CD1c-positive myeloid dendritic cell (primary cell): ENCODE measurements around the gene AZU1.

Experiments used
- DNase-seq: peaks from one replicate; pipeline ENCODE4 v3.0.0-alpha.2; 2016; ENCODE audit errors: extremely low spot score

AZU1 gene

DNA sequence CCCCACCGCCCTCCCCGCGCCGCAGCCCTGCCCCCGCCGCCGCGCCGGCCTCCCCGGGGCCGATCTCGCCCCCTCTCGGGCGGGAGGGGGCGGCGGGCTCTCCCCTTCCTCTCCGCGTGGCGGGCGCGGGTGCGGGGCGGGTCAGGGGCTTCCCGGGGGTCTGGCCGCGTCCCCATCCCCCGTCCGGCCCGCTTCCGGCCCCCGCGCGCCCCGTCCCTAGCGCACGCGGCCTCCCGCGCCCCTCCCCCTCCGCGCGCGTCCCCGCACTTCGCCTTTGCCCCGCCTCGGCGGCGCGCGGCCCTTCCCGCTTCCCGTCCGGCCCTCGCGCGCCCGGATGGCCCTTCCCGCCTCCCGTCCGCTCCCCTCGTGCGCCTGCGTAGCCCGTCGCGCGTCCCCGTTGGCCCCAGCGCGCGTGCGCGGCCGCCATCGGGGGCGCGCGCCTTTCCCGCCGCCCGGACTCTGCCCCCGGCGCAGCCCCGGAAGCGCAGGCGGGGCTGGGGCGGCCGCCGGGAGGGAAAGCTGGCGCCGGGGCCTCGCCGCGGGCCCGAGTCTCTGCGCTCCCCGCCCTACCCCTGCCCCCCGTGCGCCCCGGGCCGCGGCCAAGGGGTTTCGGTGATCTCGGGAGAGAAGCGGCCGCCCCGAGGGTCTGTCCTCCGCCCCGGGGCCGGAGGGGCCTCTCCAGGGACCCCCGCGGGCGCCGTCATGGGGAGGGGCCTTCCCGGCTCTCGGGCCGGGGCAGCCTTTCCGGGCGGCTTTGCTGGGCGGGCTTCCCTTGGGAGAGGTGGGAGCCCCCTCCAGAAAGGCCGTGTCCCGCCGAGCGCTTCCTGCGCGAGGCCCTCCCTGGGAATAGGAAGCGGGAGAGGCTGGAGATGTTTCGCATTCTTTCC, 29.9 kb upstream of the AZU1 start:
- DNase-seq = peak; percentile 96

DNA sequence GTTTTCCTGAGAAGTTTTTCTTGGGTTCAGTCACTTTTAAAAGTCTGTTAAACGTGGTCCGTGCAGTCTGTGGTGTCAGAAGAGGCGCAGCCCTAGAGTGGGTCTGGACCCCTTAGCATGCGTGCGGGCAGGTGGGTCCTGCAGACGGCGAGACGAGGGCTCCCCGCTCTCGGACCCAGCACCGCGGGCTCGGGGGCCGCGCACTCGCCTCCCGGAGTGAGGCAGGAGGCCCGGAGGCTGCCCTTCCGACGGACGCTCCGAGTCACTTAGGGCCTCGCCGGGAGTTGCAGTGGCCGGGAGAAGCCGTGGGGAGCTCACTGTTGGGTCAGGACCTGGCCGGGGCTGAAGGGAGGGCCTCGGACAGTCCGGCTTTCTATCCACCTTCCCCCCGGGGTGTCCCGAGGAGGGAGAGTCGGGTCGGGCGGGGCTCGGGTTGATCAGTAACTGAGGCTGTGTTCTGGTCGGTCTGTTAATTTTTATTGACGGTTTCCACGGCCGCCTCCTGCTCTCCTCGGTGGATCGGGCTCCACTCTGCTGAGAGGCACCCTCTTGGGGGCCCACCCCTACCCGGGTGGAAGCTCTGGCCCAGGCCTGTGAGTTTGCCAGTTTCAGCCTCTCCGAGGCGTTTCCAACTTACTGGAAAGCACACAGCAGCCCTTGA, 29.1 kb upstream of the AZU1 start:
- no peak for DNase-seq

DNA sequence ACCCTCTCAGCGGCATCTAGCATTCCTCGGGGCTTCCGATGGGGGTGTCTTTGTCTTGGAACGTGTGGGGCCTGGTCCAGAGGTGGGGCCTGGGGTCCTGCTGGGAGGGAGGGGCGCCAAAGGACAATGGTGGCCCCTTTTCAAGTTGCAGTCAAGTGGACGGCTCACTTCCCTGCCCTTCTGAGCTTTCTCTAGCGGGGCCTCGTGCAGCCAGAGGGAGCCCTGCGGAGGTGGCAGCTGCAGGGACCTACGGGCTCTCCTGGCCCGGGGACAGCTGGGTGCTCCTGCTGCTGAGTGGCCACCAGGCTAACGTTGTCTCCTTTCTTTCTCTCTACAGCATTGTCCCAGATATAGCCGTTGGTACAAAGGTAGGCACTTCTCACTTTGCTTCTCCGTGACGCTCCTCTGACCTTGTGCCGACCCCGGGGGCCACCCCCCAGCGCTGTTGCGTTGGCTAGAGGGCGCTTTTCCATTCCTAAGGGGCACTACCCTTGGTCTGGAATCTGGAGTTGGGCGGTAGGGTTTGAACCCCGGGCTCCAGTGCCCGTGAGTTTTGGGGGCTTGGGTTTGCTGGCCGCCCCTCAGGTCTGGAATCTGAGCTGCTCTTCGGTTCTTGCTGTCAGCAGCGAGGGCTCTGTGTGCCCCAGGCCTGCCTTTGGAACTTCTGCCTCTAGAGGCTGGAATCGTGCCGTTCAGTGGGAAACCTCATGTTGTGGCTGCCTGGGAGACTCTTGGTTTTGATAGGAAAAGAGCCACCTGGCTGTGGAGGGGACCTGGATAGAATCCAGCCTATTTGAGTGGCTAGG, 28.4 kb upstream of the AZU1 start:
- DNase-seq = no peak

DNA sequence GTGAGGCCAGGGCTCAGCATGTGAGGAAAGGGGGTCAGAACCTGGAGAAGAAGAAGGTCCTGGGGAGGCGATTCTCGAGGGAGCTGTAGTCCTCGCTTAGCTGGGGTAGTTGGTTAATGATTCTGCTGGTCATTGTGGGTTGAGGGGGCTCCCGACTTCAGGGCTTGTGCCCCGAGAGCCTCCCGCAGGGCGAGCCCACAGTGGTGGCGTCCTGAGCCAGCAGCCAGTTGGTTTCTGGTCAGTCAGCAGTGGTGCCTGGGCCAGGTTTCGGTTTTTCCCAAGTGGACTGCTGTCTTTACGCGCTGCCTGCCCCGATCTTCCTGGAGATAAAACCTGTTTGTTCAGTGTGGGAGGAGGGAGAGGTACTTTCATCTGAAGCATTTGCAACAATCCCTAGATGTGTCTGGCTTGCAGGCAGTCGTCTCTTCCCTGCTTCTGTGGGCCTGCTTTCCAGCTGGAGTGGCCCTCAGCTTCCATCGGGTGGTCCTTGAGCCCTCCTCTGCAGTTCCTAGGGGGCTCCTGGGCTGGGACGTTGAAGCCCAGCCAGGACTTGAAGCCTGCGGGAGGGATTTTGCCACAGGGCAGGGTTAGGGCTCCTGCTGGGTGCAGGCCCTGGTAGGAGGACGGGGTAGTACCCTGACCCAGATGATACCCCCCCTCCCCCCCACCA, 27.1 kb upstream of the AZU1 start:
- no peak for DNase-seq

DNA sequence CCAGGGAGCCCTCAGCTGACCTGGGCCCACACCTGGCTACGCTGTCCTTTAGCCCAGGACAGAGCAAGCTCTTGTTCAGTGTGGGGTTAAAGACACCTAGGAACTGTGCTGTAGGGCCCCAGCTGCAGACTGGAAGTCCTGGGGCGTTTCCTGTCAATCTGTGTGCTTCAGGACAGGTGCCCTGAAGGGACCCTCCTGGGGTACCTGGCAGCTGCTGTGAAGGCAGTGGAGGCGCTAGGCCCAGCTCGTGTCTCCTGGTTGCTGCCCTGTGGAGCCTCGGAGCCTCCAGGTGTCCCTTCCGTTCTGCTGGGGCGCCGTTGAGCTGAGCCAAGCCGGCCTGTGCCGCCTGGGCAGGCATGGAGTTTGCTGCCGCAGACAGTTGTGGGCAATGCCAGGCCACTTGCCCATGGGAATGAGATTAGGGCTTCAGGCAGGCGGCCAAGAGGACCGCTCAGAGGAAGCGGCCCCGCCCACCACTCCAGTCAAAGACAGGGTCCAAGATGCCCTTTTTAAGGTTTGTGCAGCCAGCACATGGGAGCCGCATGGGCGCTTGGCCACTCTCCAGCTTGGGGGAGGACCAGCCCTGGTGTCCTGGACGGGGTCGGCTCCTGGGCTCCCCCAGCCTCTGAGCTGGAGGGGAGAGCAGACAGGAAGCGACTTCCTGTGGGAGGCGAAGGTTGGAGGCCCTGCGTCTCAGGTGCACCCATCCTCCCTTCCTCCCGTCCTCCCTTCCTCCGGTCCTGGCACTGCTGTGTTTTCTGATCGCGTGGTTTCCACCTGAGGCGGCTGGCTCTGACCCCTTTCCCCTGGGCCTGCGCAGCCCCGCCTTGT, 26.4 kb upstream of the AZU1 start:
- DNase-seq = no peak

DNA sequence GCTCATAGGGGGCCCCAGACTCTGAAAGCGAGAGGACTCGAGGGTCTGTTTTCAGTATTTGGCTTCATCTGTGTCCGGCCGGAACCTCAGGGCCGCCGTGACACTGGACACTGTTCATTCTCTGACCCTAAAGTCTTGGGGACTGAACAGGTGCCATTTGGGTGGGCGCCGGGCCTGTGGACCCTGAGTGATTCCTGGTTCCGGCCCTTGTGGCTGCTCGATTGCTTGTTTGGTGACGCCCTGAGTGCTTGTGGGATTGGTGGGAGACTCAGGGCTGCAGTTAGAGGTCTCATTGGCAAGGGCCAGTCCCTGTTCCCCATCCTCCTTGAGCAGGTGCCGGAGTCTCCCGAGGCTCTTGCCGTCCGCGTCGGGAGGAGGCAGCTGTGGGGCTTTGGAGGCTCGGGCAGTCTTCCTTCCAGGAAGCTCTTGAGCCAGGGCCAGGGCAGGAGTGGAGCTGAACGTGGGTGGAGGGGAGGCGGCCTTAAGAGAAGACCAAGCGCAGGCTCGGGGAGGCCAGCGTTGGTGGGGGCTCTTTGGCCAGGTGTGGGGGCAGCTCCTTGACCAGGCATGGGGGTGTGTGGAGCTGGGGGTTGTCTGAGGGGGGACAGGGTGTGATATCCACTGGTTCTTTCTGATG, 25.7 kb upstream of the AZU1 start:
- DNase-seq = no peak

DNA sequence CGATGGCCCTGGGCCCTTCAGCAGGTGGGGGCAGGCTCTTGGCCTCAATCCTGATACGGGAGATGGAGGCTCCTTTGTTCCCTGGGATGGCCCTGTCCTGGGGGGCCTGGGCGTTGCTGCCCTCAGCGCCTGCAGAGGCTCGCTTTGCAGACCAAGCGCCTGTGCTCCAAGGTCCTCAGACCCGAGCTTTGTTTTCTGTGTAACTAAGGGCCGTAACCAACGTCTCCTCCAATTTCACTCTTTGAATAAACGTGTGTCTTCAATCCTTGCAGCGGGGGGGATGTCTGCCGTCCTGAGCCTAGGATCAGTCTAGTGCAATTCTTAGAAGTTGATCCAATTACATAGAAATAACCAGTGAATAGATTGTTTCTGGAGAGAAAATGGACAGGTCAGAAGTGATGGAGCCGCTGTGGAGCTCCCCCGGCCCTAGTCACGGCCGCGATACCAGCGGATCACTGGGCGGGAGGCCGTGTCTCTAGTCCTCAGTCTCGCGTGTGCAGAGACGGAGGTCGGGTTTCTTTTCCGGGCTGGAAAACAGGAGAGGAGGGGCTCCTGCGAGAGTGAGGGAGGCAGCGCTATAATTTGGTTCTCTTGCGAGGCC, 25.0 kb upstream of the AZU1 start:
- DNase-seq = no peak

DNA sequence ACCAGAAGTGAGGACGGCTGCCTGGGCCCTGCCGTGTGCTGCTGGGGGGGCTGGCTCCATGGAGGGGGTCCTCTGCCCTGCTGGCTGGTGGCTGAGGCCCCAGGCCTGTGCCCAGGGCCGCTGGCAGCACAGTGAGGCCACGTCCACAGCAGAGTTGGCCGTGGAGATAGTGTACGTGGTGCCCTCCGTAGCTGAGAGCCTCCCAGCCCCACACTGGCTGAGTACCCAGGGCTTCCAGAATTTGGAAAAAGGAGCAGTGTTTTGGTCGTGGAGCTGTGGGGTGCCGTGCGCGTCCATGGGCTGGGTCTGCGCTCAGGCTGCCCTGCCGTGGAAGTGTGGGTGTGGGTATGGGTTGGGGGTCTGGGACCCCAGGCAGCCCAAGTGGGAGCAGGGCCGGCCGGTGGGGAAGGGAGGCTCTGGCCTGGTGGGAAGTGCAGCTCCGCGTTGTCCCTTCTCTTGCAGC, 24.5 kb upstream of the AZU1 start:
- DNase-seq = no peak

DNA sequence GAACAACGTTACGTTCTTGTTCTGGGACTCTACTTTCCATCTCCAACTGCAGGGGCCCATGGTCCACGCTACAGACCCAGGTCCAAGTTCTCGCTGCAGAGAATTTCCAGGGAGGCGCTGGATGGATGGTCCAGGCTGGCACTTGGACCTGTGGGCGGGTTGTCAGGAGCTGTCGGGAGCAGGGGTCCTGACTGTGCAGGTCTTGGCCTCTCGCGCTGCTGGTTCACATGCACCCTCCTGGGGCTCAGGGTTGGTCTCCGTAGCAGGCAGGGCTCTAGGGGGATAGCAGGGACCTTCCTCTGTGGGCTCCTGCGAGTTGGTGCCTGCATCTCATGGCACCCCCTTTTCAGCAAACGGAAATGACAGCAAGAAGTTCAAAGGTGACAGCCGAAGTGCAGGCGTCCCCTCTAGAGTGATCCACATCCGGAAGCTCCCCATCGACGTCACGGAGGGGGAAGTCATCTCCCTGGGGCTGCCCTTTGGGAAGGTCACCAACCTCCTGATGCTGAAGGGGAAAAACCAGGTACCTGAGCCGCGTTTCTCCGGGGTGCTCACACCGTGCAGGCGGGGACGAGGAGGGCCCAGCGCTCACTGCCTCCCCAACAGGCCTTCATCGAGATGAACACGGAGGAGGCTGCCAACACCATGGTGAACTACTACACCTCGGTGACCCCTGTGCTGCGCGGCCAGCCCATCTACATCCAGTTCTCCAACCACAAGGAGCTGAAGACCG, 23.8 kb upstream of the AZU1 start:
- no peak for DNase-seq

DNA sequence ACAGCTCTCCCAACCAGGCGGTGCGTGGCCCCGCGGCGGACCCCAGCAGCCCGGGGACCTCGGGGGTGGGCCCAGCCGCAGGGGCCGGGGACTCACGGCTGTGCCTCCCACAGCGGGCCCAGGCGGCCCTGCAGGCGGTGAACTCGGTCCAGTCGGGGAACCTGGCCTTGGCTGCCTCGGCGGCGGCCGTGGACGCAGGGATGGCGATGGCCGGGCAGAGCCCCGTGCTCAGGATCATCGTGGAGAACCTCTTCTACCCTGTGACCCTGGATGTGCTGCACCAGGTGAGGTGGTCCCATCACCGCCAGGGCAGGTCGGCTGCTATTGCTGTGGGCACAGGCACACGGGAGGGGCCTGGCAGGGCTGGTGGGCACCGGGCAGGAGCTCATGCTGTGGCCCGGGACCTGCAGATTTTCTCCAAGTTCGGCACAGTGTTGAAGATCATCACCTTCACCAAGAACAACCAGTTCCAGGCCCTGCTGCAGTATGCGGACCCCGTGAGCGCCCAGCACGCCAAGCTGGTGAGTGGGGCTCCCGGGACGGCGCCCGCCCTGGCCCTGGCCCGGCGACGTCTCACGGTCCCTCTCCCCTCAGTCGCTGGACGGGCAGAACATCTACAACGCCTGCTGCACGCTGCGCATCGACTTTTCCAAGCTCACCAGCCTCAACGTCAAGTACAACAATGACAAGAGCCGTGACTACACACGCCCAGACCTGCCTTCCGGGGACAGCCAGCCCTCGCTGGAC, 23.0 kb upstream of the AZU1 start:
- no peak for DNase-seq

DNA sequence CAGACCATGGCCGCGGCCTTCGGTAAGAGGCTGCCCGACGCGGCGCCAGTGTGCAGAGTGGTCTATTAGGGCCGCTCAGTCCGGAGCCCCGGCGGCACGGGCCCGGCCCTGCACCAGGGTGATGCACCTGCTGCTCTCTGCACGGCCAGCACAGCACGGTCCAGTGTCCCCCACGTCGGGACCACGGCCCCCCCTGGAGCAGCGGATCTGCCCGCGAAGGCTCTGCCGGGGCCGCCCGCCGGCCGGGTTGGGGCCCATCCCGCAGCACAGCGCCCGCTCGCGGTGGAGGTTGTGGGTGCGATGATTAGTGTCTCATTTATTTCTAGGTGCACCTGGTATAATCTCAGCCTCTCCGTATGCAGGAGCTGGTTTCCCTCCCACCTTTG, 22.5 kb upstream of the AZU1 start:
- no peak for DNase-seq

DNA sequence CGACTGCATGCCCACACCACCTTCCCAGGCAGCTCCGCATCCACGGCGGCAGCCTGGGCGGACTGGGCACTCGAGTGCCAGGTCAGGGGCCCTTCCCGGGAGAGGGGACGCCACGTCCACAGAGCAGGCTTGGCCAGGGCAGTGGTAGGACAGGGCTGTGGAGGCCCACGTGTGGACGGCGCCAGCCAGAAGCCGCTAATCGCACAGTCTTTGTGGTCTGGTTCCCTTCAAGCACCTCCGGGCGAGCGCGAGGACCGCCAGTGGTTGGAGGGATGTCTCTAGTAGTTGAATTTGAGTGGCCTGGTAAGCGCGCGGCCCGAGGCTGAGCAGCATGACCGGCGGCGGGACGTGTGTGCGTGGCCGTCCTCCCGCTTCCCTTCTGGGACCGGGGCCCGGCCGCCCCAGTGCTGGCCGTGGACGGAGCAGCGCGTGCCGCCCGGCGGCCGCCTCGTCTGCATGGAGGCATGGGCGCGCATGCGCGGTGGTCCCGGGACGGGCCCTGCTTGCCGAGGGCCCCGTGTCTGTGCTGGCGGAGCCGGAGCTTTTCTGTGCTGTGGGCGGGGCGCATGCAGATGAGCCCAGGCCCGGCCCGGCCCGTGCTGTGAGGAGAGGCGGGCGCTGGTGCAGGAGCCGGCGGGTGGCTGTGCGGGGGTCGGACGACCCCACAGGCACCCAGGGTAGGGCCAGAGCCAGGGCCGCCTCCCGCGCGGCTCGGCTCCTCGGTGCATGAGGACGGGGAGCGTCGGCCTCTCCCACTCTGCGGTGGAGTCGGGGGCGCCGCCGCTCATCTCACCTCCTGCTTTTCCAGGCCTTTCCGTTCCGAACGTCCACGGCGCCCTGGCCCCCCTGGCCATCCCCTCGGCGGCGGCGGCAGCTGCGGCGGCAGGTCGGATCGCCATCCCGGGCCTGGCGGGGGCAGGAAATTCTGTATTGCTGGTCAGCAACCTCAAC, 21.8 kb upstream of the AZU1 start:
- no peak for DNase-seq

DNA sequence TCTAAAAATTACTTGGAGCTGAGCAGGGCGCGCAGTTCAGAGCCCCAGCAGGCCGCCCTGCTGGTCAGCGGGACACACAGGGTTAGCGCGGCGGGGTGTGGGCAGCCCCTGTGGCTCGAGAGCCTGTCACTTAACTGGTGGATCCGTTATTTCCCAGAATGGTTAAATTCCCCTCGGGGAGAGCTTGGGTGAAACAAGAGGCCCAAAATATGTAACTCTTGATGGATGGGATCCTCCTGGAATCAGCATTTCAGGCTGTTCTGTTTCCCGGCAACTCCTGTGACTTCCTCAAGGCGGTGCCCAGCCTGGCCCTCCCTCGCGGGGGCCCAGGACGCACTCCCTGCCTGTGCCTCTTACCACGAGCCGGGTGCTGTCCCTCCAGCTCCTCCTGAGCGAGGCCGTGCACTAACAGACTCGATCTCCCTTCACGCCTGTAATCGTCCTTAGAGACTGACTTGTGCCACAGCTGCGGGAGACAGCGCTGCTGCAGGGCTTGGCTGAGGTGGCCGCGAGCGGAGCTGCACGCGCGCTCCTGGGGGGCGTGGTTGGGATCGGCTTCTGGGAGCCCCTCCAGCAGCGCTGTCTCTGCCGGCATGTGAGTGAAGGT, 20.7 kb upstream of the AZU1 start:
- DNase-seq = no peak

DNA sequence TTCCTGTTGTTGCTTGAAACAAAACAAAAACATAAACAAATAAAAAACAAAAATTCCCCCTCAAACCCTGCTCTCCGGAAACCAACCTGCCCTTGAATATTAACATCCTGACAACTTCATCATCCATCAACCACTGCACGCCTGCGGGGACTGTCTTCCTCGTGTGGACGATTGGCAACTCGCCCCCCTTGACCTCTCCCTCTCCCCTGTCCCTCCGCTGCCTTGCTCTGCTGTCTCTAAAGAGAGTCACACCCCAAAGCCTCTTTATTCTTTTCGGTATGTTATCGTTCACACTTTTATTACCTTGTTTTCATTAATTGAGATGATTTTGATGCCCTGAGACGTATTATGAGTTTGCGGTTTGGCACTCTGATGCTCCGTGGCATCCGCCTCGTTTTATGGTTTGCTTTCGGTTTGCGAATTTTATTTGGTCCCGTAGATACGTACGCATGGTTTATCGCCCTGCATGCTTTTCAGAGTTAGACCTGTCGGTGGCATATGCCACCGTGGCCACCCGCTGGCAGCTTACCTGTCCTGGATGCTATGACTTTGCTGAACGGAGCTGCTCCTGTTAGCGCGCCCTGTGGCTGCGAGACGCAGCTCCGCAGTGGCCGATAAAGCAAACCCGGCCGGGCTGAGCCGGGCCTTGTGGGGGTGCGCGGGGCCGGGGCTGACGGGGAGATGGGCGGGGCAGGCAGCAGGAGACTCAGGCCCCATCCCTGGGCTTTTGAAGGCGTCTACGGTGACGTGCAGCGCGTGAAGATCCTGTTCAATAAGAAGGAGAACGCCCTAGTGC, 19.8 kb upstream of the AZU1 start:
- no peak for DNase-seq

DNA sequence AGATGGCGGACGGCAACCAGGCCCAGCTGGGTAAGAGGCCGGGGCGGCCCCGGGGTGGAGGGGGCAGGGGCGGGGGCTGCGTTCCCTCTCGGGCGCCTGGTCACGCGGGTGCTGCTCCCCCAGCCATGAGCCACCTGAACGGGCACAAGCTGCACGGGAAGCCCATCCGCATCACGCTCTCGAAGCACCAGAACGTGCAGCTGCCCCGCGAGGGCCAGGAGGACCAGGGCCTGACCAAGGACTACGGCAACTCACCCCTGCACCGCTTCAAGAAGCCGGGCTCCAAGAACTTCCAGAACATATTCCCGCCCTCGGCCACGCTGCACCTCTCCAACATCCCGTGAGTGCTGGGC, 19.2 kb upstream of the AZU1 start:
- DNase-seq = no peak

DNA sequence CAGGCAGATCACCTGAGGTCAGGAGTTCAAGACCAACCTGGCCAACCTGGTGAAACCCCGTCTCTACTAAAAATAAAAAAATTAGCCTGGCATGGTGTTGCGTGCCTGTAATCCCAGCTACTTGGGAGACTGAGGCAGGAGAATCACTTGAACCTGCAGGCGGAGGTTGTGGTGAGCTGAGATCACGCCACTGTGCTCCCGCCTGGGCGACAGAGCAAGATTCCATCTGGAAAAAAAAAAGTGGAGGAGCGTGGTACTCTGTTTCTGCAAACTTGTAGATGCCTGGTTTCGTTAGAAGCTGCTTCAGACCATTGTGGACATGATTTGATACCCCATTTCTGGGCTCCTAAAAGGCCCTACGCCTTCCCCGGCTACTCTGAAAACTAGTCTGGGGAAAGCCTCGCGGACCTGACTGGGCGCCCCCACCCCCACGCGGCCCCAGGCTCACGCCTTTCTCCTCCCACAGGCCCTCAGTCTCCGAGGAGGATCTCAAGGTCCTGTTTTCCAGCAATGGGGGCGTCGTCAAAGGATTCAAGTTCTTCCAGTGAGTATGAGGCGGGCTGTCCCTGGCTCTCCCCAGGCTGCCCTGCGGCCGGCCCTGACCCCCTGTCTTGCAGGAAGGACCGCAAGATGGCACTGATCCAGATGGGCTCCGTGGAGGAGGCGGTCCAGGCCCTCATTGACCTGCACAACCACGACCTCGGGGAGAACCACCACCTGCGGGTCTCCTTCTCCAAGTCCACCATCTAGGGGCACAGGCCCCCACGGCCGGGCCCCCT, 17.4 kb upstream of the AZU1 start:
- no peak for DNase-seq
